A549 (cell line): ENCODE data around the gene NGB.

Source experiments
- CEBPB ChIP-seq, 2 experiments: fragments of >200 bp in 1 of 2; sonication (Bioruptor Twin) in 1 of 2; formaldehyde crosslinking in 1 of 2; IDR thresholded peaks; 2 replicates each; pipeline ENCODE4 v1.6.1; 2012 to 2016
- CTCF ChIP-seq: fragments of >200 bp; sonication (Bioruptor Twin); formaldehyde crosslinking; IDR thresholded peaks from 3 replicates; pipeline ENCODE4 v1.5.1; 2016
- EP300 ChIP-seq, 2 experiments: fragments of >200 bp; sonication (Bioruptor Twin); formaldehyde crosslinking; IDR thresholded peaks; 2 replicates in 1 of 2; 3 replicates in 1 of 2; pipeline ENCODE4 v1.6.1; 2016 to 2017
- JUN ChIP-seq, 2 experiments: fragments of >200 bp; sonication (Bioruptor Twin); formaldehyde crosslinking; IDR thresholded peaks; 2 replicates in 1 of 2; 3 replicates in 1 of 2; pipeline ENCODE4 v1.6.1; 2016 to 2017
- JUNB ChIP-seq: fragments of >200 bp; sonication (Bioruptor Twin); formaldehyde crosslinking; IDR thresholded peaks from 2 replicates; pipeline ENCODE4 v1.6.1; 2016
- KDM5A ChIP-seq: fragments of 200-600 bp; sonication (generic); IDR thresholded peaks from 2 replicates; pipeline ENCODE4 v1.6.1; 2016; ENCODE audit warnings: antibody characterized with exemption, mild to moderate bottlenecking
- MAX ChIP-seq: IDR thresholded peaks from 2 replicates; pipeline ENCODE4 v1.6.1; 2012
- POLR2A ChIP-seq: IDR thresholded peaks from 2 replicates; pipeline ENCODE4 v1.6.1; 2012; ENCODE audit warnings: mild to moderate bottlenecking, low read length
- RAD21 ChIP-seq, 2 experiments: fragments of >200 bp in 1 of 2; sonication (Bioruptor Twin) in 1 of 2; formaldehyde crosslinking in 1 of 2; IDR thresholded peaks in 1 of 2; conservative IDR thresholded peaks in 1 of 2; 2 replicates in 1 of 2; 3 replicates in 1 of 2; pipeline ENCODE4 v1.6.1; 2012 to 2018; ENCODE audit warnings: inconsistent platforms in 1 of 2
- RARB ChIP-seq: fragments of 250-450 bp; sonication (Bioruptor Pico); IDR thresholded peaks from 2 replicates; pipeline ENCODE4 v1.8.0; 2021; ENCODE audit warnings: mild to moderate bottlenecking, moderate library complexity
- REST ChIP-seq: fragments of 200-600 bp; sonication (generic); IDR thresholded peaks from 2 replicates; pipeline ENCODE4 v1.6.1; 2016; ENCODE audit warnings: antibody characterized with exemption, mild to moderate bottlenecking, moderate library complexity
- SMC3 ChIP-seq: fragments of >200 bp; sonication (Bioruptor Twin); formaldehyde crosslinking; IDR thresholded peaks from 3 replicates; pipeline ENCODE4 v1.6.1; 2018; ENCODE audit warnings: inconsistent platforms
- USF2 ChIP-seq: fragments of 450-650 bp; IDR thresholded peaks from 2 replicates; pipeline ENCODE4 v1.6.1; 2014; ENCODE audit warnings: antibody characterized with exemption
- ZC3H11A ChIP-seq: fragments of 450-650 bp; IDR thresholded peaks from 2 replicates; pipeline ENCODE4 v1.6.1; 2014; ENCODE audit warnings: antibody characterized with exemption, mild to moderate bottlenecking

- TF ChIP-seq CTCF (no peak), KDM5A (no peak), RARB (CRISPR knock-in tag) (no peak), POLR2A (no peak), RAD21 (conservative IDR thresholded peaks at IDR 0.05 in 1 of 2, IDR thresholded peaks at IDR 0.05 in 1 of 2) (no peak), MAX (no peak), EP300 (IDR thresholded peaks at IDR 0.05) (no peak), JUNB (no peak), USF2 (no peak), SMC3 (no peak), REST (no peak), ZC3H11A (no peak), CEBPB (IDR thresholded peaks at IDR 0.05) (no peak), JUN (IDR thresholded peaks at IDR 0.05) (no peak)
Measured at GRCh38 chr14:77259025-77259715, 11.8 kb downstream of the NGB start.
